ENCODE data around the gene GAB2. TPM values are rescaled to one million over a fixed set of nuclear protein-coding genes. Genes with fewer than 3 reads are reported as not detected.

Gene GAB2
- total and polyA plus RNA-seq, 8 donors: 18.8 to 59.6 (median 19.7) TPM

GRCh38 chr11:78203184-78203583, 214.4 kb downstream of the GAB2 start:
- intact Hi-C loops (cut with DNase I): no loop called here
- peak; percentile 53 for ATAC-seq
- peaks cover 0 to 39% of the 10 kb centered on the region in 2 donors for H3K36me3 ChIP-seq
- no peak overlapping the region for H3K27ac ChIP-seq
- peaks cover 0 to 10% of the 10 kb centered on the region in 2 donors for H3K4me1 ChIP-seq
- H3K27me3 ChIP-seq: no peaks in the 10 kb centered on the region
- no peak for TF ChIP-seq CTCF (IDR thresholded peaks at IDR 0.05)
- no peak for DNase-seq
- no peak overlapping the region for H3K4me3 ChIP-seq
- no peaks in the 10 kb centered on the region for H3K9me3 ChIP-seq

GRCh38 chr11:78202733-78203167, 214.9 kb downstream of the GAB2 start:
- intact Hi-C loops (cut with DNase I): no loop called here
- no peak for TF ChIP-seq CTCF (IDR thresholded peaks at IDR 0.05)
- Histone ChIP-seq H3K27ac (no peak overlapping the region), H3K4me1 (peaks cover 0 to 10% of the 10 kb centered on the region in 2 donors), H3K4me3 (no peak overlapping the region), H3K27me3 (no peaks in the 10 kb centered on the region), H3K9me3 (no peaks in the 10 kb centered on the region), H3K36me3 (peaks cover 0 to 41% of the 10 kb centered on the region in 2 donors)
- no peak for ATAC-seq
- DNase-seq: no peak

- H3K9me3 ChIP-seq: no peaks in the 10 kb centered on the region
- no peaks in the 10 kb centered on the region for H3K27me3 ChIP-seq
- H3K36me3 ChIP-seq: peaks cover 0 to 40% of the 10 kb centered on the region in 2 donors
- H3K4me3 ChIP-seq: no peak overlapping the region
- ATAC-seq: no peak
- no peak for DNase-seq
- no peak for TF ChIP-seq CTCF (IDR thresholded peaks at IDR 0.05)
- H3K4me1 ChIP-seq: peaks cover 0 to 13% of the 10 kb centered on the region in 2 donors
- intact Hi-C loops (cut with DNase I): no loop called here
- no peak overlapping the region for H3K27ac ChIP-seq
These were observed 216.4 kb downstream of the GAB2 start for GRCh38 chr11:78201096-78201818.

GRCh38 chr11:78200553-78200952, 217.1 kb downstream of the GAB2 start:
- H3K36me3 ChIP-seq: peaks cover 0 to 40% of the 10 kb centered on the region in 2 donors
- H3K9me3 ChIP-seq: no peaks in the 10 kb centered on the region
- ATAC-seq (no peak), DNase-seq (no peak)
- H3K27ac ChIP-seq: no peak overlapping the region
- H3K4me1 ChIP-seq: peaks cover 0 to 13% of the 10 kb centered on the region in 2 donors
- H3K27me3 ChIP-seq: no peaks in the 10 kb centered on the region
- intact Hi-C loops (cut with DNase I): no loop called here
- H3K4me3 ChIP-seq: no peak overlapping the region
- TF ChIP-seq CTCF (IDR thresholded peaks at IDR 0.05): no peak

GRCh38 chr11:78200061-78200460, 217.6 kb downstream of the GAB2 start:
- no peaks in the 10 kb centered on the region for H3K27me3 ChIP-seq
- no peak for TF ChIP-seq CTCF (IDR thresholded peaks at IDR 0.05)
- no peak for DNase-seq
- intact Hi-C loops (cut with DNase I): no loop called here
- H3K4me1 ChIP-seq: peaks cover 0 to 13% of the 10 kb centered on the region in 2 donors
- no peaks in the 10 kb centered on the region for H3K9me3 ChIP-seq
- no peak overlapping the region for H3K27ac ChIP-seq
- H3K36me3 ChIP-seq: peaks cover 0 to 40% of the 10 kb centered on the region in 2 donors
- H3K4me3 ChIP-seq: no peak overlapping the region
- ATAC-seq: no peak

All from left lung (tissue), 10 donors.